Neural progenitor cell (in vitro differentiated cells): ENCODE measurements around the gene RORC.

Experiments
- EZH2 ChIP-seq: fragments of 200-600 bp; sonication (generic); IDR thresholded peaks from 2 replicates; pipeline ENCODE4 v1.6.1; 2017; ENCODE audit warnings: antibody characterized with exemption, mild to moderate bottlenecking, moderate library complexity
- EZH2phosphoT487 ChIP-seq: fragments of 200-600 bp; sonication (generic); IDR thresholded peaks from 2 replicates; pipeline ENCODE4 v1.6.1; 2017; ENCODE audit warnings: antibody characterized with exemption
- TF ChIP-seq, protein P1 (sequence below): fragments of 200-600 bp; sonication (generic); IDR thresholded peaks from 2 replicates; pipeline ENCODE4 v1.5.1; 2017; ENCODE audit warnings: antibody characterized with exemption, mild to moderate bottlenecking

DNA sequence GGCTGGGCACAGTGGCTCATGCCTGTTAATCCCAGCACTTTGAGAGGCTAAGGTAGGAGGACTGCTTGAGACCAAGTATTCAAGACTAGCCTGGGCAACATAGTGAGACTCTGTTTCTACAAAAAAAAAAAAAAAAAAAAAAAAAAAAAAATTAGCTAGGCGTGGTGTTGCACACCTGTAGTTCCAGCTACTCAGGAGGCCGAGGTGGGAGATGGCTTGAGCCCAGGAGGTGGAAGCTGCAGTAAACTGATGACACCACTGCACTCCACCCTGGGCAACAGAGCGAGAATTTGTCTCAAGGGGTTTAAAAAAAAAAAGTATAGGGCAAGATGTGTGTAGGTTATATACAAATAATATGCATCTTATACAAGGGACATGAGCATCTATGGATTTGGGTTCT, 43.9 kb downstream of the RORC start:
- TF ChIP-seq, protein P1, sequence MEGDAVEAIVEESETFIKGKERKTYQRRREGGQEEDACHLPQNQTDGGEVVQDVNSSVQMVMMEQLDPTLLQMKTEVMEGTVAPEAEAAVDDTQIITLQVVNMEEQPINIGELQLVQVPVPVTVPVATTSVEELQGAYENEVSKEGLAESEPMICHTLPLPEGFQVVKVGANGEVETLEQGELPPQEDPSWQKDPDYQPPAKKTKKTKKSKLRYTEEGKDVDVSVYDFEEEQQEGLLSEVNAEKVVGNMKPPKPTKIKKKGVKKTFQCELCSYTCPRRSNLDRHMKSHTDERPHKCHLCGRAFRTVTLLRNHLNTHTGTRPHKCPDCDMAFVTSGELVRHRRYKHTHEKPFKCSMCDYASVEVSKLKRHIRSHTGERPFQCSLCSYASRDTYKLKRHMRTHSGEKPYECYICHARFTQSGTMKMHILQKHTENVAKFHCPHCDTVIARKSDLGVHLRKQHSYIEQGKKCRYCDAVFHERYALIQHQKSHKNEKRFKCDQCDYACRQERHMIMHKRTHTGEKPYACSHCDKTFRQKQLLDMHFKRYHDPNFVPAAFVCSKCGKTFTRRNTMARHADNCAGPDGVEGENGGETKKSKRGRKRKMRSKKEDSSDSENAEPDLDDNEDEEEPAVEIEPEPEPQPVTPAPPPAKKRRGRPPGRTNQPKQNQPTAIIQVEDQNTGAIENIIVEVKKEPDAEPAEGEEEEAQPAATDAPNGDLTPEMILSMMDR = no peak
- TF ChIP-seq EZH2 (no peak), EZH2phosphoT487 (no peak)
